ENCODE data around the gene DYRK3. TPM values are rescaled to one million over a fixed set of nuclear protein-coding genes. Genes with fewer than 3 reads are reported as not detected.

Gene DYRK3
- total and polyA plus RNA-seq, 7 donors: 0.60 to 7.8 (median 3.2) TPM

DNA sequence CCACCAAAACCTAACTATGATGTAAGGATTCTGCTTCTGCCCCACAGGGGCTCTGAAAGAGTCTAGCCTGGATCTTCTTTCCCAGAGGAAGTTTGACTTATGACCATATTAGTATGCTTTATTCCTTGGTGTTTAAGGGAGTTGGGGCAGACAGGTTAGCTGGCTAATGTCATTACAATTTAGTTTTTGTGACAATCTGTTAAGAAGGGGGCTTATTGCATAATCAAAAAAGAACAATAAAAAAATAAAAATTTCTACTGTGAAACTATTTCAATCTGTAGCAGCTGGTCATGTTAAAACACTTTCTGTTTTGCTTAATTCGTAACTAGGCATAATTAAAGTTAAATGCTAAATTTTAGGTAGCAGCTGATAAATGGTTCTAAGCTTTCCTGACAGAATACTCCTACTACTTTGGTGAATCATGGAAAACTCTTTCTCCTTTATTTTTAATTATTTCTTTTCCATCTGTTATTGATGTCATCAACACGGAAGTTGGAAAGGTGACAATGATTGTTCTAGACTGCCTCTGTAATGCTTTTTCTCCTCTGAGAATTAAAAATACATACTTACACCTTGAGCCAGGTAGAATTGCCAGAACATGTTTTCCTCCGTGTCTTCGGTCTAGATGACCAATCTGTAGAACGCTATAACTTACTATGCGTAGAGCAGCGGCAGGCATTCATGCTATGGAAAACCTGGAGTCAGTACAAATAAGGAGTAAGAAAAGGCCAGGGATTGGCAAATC is 18.6 kb downstream of the DYRK3 start:
- WGBS, 2 donors: 51 to 85% methylated on average over 7 of the region's 7 CpGs
- intact Hi-C loops (cut with DNase I): no loop called here
- Histone ChIP-seq H3K36me3 (peaks cover 0 to 3% (median 0%) of the 10 kb centered on the region in 4 donors), H3K9me3 (no peaks in the 10 kb centered on the region), H3K27ac (peak overlapping the region in 1 of 4 donors; percentile 16), H3K27me3 (no peaks in the 10 kb centered on the region), H3K4me1 (peaks cover 0 to 5% (median 2%) of the 10 kb centered on the region in 4 donors), H3K4me3 (no peak overlapping the region)
- TF ChIP-seq, protein P1, sequence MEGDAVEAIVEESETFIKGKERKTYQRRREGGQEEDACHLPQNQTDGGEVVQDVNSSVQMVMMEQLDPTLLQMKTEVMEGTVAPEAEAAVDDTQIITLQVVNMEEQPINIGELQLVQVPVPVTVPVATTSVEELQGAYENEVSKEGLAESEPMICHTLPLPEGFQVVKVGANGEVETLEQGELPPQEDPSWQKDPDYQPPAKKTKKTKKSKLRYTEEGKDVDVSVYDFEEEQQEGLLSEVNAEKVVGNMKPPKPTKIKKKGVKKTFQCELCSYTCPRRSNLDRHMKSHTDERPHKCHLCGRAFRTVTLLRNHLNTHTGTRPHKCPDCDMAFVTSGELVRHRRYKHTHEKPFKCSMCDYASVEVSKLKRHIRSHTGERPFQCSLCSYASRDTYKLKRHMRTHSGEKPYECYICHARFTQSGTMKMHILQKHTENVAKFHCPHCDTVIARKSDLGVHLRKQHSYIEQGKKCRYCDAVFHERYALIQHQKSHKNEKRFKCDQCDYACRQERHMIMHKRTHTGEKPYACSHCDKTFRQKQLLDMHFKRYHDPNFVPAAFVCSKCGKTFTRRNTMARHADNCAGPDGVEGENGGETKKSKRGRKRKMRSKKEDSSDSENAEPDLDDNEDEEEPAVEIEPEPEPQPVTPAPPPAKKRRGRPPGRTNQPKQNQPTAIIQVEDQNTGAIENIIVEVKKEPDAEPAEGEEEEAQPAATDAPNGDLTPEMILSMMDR (IDR thresholded peaks at IDR 0.05): no peak
- TF ChIP-seq POLR2A (IDR thresholded peaks at IDR 0.05) (no peak), EP300 (IDR thresholded peaks at IDR 0.05) (no peak), POLR2AphosphoS5 (IDR thresholded peaks at IDR 0.05) (no peak)
- no peak for DNase-seq

DNA sequence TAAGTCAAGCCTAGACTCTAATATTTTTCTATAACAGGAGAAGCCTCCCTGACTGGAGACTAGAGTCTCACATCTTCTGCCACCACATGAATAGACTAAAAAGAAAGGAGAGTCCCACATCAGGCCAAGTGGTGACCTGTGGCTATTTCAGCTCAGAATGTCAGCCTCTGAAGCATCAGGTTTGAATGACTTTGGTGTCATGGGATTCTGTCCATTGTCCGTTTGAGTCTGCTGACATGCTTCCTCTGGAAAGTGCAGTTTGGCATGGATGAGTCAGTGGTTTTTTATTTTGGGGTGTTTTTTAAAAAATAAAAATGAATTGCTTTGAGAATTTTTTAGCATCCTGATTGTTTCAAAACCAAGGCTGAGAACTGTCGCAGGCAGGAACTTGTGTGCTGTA is 19.5 kb downstream of the DYRK3 start:
- no peak for TF ChIP-seq EP300 (IDR thresholded peaks at IDR 0.05)
- TF ChIP-seq, protein P1 (IDR thresholded peaks at IDR 0.05): no peak
- TF ChIP-seq POLR2A (IDR thresholded peaks at IDR 0.05): no peak
- TF ChIP-seq POLR2AphosphoS5 (IDR thresholded peaks at IDR 0.05): no peak
- peaks cover 0 to 5% (median 2%) of the 10 kb centered on the region in 4 donors for H3K4me1 ChIP-seq

DNA sequence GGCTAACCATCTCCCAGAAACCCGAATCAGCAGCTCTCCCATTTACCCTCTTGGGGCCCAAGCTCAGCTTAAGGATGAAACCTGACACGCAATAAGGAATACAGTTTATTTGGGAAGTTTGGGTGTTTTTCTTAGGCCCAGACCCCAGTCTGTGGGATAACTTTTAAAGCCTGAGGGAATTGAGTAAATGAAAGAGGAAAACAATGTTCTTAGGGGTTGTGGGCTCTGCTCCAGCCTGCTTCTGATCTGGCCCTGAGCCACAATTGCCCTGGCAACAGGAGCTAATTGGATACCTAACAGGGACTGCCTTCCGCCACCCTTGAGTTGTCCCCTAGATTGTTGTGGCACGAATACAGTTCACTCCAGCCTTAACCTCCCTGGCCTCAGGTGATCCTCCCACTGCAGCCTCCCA is 20.1 kb downstream of the DYRK3 start:
- Histone ChIP-seq H3K9me3 (no peaks in the 10 kb centered on the region), H3K27ac (no peak overlapping the region), H3K4me1 (peaks cover 0 to 5% (median 2%) of the 10 kb centered on the region in 4 donors), H3K4me3 (no peak overlapping the region), H3K36me3 (no peaks in the 10 kb centered on the region), H3K27me3 (peaks cover 0 to 5% (median 0%) of the 10 kb centered on the region in 3 donors)
- 80 to 85% methylated on average over 4 of the region's 4 CpGs for WGBS, 2 donors
- DNase-seq: no peak
- intact Hi-C loops (cut with DNase I): no loop called here
- TF ChIP-seq POLR2A (IDR thresholded peaks at IDR 0.05): no peak
- TF ChIP-seq POLR2AphosphoS5 (IDR thresholded peaks at IDR 0.05): no peak
- TF ChIP-seq, protein P1 (IDR thresholded peaks at IDR 0.05): no peak
- TF ChIP-seq EP300 (IDR thresholded peaks at IDR 0.05): no peak

More for the DNA sequence above, 19.5 kb downstream of the DYRK3 start:
- Histone ChIP-seq H3K27me3 (peaks cover 0 to 1% (median 0%) of the 10 kb centered on the region in 3 donors), H3K36me3 (no peaks in the 10 kb centered on the region), H3K27ac (peak overlapping the region in 1 of 4 donors; percentile 16), H3K4me3 (no peak overlapping the region), H3K9me3 (no peaks in the 10 kb centered on the region)
- DNase-seq: no peak
- intact Hi-C loops (cut with DNase I): no loop called here
- WGBS, 2 donors: 77 to 86% methylated on average over 2 of the region's 2 CpGs

DNA sequence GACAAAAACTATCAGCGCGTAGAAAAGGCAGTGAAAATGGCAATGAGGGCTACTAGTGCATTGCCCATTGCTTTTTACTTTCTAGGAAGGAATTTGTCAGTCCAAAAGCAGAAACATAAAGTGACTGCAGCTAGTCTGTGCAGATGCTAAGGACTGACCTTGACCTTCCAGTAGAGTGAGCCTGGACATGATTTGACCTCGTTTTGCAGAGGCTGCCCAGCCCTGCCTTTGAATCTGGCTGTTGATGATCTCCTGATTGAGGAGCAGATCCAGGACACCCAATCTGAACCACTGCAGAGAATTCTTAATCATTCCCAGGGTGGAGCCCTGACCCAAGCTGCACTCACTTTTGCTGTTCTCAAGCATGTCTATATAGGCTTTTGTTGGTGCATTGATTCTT is 21.6 kb downstream of the DYRK3 start:
- no peak for DNase-seq
- H3K36me3 ChIP-seq: no peaks in the 10 kb centered on the region
- H3K4me3 ChIP-seq: no peak overlapping the region
- peaks cover 0 to 5% (median 2%) of the 10 kb centered on the region in 4 donors for H3K4me1 ChIP-seq
- no peaks in the 10 kb centered on the region for H3K9me3 ChIP-seq
- peaks cover 0 to 5% (median 0%) of the 10 kb centered on the region in 3 donors for H3K27me3 ChIP-seq
- no peak for TF ChIP-seq EP300 (IDR thresholded peaks at IDR 0.05)
- TF ChIP-seq, protein P1 (IDR thresholded peaks at IDR 0.05): no peak
- no peak for TF ChIP-seq POLR2AphosphoS5 (IDR thresholded peaks at IDR 0.05)
- TF ChIP-seq POLR2A (IDR thresholded peaks at IDR 0.05): no peak
- no peak overlapping the region for H3K27ac ChIP-seq
- intact Hi-C loops (cut with DNase I): no loop called here
- WGBS, 2 donors: 79 to 89% methylated on average over 3 of the region's 3 CpGs
